CD4-positive, alpha-beta T cell treated with Interleukin-4 for 4 hours (primary cell): ENCODE data around the gene NIN.
"Not testable (repeated sequence)": the region's sequence is repeated elsewhere in the genome, so short reads cannot be mapped to it uniquely, and the experiment has no call there.

Experiments used
- DNase-seq: peaks from one replicate; pipeline ENCODE4 v3.0.0-alpha.2; 2020

NIN gene

GRCh38 chr14:50697659-50698290 lies 133.2 kb downstream of the NIN start:
- no peak for DNase-seq

- DNase-seq: not testable (repeated sequence)
These were observed 136.7 kb downstream of the NIN start for GRCh38 chr14:50694260-50694659.

DNA sequence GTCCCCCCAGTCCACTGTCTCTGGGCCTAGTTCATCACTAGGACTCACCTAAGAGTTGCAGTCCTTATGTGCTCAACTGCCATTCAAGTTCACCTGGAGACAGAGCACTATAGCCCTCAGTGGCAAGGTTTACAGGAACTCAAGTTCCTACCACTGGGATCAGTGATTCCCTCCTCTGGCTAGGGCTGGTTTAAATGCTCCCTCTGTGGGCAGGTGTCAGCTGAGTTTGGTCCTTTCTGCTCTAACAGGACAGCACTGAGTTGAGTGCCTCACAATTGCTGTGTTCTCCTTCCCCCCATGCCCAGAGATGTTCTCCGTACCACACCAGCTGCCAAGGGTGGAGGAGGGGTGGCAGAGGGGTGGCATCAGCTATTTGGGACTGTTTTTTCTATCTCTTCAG lies 142.1 kb downstream of the NIN start:
- no peak for DNase-seq

- DNase-seq: no peak
These were observed 151.3 kb downstream of the NIN start for GRCh38 chr14:50679674-50680073.

GRCh38 chr14:50678163-50678562 lies 152.8 kb downstream of the NIN start:
- DNase-seq: no peak

- no peak for DNase-seq
These were observed 153.4 kb downstream of the NIN start for GRCh38 chr14:50677527-50678063.

DNA sequence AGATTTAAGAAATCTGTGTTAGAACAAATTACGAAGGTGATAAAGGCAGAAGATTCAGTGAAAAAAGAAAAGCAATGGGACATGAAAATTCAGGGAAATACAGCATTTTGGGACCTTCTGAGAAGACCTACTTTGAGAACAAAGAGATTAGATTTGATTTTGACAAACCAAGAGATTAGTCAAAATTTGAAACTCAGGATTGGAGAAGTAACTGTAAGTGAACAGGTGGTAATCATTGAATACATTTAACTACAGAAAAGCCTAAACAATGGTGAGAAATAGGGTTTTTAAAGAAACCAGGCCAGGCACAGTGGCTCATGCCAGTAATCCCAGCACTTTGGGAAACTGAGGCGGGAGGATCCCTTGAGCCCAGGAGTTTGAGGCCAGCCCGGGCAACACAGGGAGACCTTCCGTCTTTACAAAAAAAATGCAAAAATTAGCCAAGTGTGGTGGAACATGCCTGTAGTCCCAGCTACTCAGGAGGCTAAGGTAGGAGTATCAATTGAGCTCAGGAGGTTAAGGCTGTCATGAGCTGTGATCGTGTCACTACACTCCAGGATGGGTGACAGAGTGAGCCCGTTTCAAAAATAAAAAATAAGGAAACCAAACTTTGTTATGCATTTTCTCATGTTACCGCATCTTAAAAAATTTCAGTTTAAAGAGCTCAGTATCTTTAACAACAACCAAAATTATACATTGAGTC lies 154.0 kb downstream of the NIN start:
- no peak for DNase-seq

- DNase-seq: no peak
These were observed 155.4 kb downstream of the NIN start for GRCh38 chr14:50675597-50675996.

- no peak for DNase-seq
These were observed 160.1 kb downstream of the NIN start for GRCh38 chr14:50670866-50671256.

DNA sequence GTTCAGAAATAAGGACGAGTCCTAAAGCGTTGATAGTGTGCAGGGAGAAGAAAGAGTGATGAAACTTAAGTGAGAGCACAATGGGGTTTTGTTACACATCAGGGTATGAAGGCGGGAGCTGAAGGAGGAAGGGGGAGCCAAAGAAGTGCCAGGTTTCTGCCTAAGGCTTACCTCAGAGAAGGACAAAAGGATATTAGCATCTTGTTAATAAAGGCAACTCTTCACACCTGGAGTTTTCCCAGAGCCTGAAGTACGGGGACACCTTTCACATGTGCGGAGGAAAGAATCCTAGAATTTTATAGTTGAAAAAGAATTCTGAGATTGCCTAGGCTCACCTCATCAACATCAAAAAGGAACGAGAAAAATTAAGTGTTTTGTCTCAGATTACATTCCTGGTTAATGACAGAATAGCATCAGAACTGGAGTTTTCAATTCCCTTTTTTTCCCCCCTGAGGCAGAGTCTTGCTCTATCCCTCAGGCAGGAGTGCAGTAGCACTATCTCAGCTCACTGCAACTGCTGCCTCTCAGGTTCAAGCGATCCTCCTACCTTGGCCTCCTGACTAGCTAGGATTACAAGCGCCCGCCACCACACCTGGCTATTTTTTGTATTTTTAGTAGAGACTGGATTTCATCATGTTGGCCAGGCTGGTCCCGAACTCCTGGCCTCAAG lies 160.6 kb downstream of the NIN start:
- DNase-seq: no peak
